Measurements from ENCODE around the gene LDB2.

GRCh38 chr4:16687845-16688244, 210.6 kb downstream of the LDB2 start:
- TF ChIP-seq MAZ (IDR thresholded peaks at IDR 0.05; ENCODE audit: borderline replicate concordance, low read depth, low read length) (no peak), POLR2A (IDR thresholded peaks at IDR 0.05; ENCODE audit: low read length) (no peak), FOSL2 (IDR thresholded peaks at IDR 0.05) (no peak), FOSL2 (CRISPR knock-in tag; IDR thresholded peaks at IDR 0.05) (no peak), EP300 (IDR thresholded peaks at IDR 0.05) (no peak), ZC3H11A (IDR thresholded peaks at IDR 0.05) (no peak), BCL3 (IDR thresholded peaks at IDR 0.05) (no peak), USF2 (IDR thresholded peaks at IDR 0.05) (no peak), HDAC2 (IDR thresholded peaks at IDR 0.05) (no peak), RAD21 (conservative IDR thresholded peaks at IDR 0.05 in 1 of 2, IDR thresholded peaks at IDR 0.05 in 1 of 2) (no peak), ZSCAN20 (CRISPR knock-in tag; IDR thresholded peaks at IDR 0.05) (no peak), CHD4 (IDR thresholded peaks at IDR 0.05; ENCODE audit: borderline replicate concordance) (no peak), E2F6 (IDR thresholded peaks at IDR 0.05; ENCODE audit: borderline replicate concordance, low read depth) (no peak), CHD2 (IDR thresholded peaks at IDR 0.05; ENCODE audit: low read length, partially characterized antibody) (no peak)
- TF ChIP-seq, protein P1, sequence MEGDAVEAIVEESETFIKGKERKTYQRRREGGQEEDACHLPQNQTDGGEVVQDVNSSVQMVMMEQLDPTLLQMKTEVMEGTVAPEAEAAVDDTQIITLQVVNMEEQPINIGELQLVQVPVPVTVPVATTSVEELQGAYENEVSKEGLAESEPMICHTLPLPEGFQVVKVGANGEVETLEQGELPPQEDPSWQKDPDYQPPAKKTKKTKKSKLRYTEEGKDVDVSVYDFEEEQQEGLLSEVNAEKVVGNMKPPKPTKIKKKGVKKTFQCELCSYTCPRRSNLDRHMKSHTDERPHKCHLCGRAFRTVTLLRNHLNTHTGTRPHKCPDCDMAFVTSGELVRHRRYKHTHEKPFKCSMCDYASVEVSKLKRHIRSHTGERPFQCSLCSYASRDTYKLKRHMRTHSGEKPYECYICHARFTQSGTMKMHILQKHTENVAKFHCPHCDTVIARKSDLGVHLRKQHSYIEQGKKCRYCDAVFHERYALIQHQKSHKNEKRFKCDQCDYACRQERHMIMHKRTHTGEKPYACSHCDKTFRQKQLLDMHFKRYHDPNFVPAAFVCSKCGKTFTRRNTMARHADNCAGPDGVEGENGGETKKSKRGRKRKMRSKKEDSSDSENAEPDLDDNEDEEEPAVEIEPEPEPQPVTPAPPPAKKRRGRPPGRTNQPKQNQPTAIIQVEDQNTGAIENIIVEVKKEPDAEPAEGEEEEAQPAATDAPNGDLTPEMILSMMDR (IDR thresholded peaks at IDR 0.05) = no peak

Measured in A549 (cell line).